ENCODE measurements around the gene LRBA. TPM values are rescaled to one million over a fixed set of nuclear protein-coding genes. Genes with fewer than 3 reads are reported as not detected.

The LRBA gene
- total RNA-seq, 1 experiment from 2014 or later = 69.1 TPM

DNA sequence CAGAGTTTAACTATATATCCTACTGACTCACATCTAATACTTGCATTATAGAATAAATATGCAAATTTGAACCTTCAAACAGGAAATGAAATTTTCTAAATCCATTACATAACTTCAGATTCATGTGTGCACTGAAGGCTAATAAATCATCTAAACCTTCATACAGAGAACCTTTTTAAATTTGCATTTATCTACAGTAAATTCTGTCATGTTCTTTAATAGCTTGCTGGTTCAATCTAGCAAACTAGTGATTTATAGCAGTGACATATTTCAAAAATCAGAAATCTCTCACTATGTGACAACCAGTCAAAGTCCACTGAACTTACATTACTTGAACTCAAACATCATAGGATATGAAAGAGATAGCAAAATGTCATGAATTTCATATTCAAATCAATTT is 65.1 kb downstream of the LRBA start:
- peaks cover 10% of the 10 kb centered on the region for H3K9me3 Mint-ChIP-seq
- H3K4me1 Mint-ChIP-seq = peaks cover 10% of the 10 kb centered on the region
- ChIA-PET CTCF (no interaction called here), POLR2A (no interaction called here)
- TF ChIP-seq, protein P1, sequence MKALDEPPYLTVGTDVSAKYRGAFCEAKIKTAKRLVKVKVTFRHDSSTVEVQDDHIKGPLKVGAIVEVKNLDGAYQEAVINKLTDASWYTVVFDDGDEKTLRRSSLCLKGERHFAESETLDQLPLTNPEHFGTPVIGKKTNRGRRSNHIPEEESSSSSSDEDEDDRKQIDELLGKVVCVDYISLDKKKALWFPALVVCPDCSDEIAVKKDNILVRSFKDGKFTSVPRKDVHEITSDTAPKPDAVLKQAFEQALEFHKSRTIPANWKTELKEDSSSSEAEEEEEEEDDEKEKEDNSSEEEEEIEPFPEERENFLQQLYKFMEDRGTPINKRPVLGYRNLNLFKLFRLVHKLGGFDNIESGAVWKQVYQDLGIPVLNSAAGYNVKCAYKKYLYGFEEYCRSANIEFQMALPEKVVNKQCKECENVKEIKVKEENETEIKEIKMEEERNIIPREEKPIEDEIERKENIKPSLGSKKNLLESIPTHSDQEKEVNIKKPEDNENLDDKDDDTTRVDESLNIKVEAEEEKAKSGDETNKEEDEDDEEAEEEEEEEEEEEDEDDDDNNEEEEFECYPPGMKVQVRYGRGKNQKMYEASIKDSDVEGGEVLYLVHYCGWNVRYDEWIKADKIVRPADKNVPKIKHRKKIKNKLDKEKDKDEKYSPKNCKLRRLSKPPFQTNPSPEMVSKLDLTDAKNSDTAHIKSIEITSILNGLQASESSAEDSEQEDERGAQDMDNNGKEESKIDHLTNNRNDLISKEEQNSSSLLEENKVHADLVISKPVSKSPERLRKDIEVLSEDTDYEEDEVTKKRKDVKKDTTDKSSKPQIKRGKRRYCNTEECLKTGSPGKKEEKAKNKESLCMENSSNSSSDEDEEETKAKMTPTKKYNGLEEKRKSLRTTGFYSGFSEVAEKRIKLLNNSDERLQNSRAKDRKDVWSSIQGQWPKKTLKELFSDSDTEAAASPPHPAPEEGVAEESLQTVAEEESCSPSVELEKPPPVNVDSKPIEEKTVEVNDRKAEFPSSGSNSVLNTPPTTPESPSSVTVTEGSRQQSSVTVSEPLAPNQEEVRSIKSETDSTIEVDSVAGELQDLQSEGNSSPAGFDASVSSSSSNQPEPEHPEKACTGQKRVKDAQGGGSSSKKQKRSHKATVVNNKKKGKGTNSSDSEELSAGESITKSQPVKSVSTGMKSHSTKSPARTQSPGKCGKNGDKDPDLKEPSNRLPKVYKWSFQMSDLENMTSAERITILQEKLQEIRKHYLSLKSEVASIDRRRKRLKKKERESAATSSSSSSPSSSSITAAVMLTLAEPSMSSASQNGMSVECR (CRISPR knock-in tag; IDR thresholded peaks at IDR 0.05; ENCODE audit: borderline replicate concordance) = no peak
- TF ChIP-seq, protein P2, sequence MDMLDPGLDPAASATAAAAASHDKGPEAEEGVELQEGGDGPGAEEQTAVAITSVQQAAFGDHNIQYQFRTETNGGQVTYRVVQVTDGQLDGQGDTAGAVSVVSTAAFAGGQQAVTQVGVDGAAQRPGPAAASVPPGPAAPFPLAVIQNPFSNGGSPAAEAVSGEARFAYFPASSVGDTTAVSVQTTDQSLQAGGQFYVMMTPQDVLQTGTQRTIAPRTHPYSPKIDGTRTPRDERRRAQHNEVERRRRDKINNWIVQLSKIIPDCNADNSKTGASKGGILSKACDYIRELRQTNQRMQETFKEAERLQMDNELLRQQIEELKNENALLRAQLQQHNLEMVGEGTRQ (CRISPR knock-in tag; IDR thresholded peaks at IDR 0.05) = no peak
- TF ChIP-seq CBFB (CRISPR knock-in tag; IDR thresholded peaks at IDR 0.05; ENCODE audit: low read depth) (no peak), FOXJ3 (CRISPR knock-in tag; IDR thresholded peaks at IDR 0.05; ENCODE audit: borderline replicate concordance) (no peak), EMX1 (CRISPR knock-in tag; IDR thresholded peaks at IDR 0.05) (no peak), ZBTB21 (CRISPR knock-in tag; IDR thresholded peaks at IDR 0.05; ENCODE audit: borderline replicate concordance) (no peak), ZNF671 (CRISPR knock-in tag; IDR thresholded peaks at IDR 0.05) (no peak), FOXK1 (CRISPR knock-in tag; IDR thresholded peaks at IDR 0.05) (no peak), NFE2L1 (CRISPR knock-in tag; IDR thresholded peaks at IDR 0.05) (no peak), NR2C2 (CRISPR knock-in tag; IDR thresholded peaks at IDR 0.05) (no peak), GTF2I (CRISPR knock-in tag; conservative IDR thresholded peaks at IDR 0.05) (no peak), KAT7 (CRISPR knock-in tag; IDR thresholded peaks at IDR 0.05; ENCODE audit: borderline replicate concordance) (no peak)
- TF ChIP-seq, protein P3, sequence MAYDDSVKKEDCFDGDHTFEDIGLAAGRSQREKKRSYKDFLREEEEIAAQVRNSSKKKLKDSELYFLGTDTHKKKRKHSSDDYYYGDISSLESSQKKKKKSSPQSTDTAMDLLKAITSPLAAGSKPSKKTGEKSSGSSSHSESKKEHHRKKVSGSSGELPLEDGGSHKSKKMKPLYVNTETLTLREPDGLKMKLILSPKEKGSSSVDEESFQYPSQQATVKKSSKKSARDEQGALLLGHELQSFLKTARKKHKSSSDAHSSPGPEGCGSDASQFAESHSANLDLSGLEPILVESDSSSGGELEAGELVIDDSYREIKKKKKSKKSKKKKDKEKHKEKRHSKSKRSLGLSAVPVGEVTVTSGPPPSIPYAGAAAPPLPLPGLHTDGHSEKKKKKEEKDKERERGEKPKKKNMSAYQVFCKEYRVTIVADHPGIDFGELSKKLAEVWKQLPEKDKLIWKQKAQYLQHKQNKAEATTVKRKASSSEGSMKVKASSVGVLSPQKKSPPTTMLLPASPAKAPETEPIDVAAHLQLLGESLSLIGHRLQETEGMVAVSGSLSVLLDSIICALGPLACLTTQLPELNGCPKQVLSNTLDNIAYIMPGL (CRISPR knock-in tag; IDR thresholded peaks at IDR 0.05) = no peak
- TF ChIP-seq, protein P4, sequence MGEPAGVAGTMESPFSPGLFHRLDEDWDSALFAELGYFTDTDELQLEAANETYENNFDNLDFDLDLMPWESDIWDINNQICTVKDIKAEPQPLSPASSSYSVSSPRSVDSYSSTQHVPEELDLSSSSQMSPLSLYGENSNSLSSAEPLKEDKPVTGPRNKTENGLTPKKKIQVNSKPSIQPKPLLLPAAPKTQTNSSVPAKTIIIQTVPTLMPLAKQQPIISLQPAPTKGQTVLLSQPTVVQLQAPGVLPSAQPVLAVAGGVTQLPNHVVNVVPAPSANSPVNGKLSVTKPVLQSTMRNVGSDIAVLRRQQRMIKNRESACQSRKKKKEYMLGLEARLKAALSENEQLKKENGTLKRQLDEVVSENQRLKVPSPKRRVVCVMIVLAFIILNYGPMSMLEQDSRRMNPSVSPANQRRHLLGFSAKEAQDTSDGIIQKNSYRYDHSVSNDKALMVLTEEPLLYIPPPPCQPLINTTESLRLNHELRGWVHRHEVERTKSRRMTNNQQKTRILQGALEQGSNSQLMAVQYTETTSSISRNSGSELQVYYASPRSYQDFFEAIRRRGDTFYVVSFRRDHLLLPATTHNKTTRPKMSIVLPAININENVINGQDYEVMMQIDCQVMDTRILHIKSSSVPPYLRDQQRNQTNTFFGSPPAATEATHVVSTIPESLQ (CRISPR knock-in tag; IDR thresholded peaks at IDR 0.05) = no peak
- TF ChIP-seq, protein P5, sequence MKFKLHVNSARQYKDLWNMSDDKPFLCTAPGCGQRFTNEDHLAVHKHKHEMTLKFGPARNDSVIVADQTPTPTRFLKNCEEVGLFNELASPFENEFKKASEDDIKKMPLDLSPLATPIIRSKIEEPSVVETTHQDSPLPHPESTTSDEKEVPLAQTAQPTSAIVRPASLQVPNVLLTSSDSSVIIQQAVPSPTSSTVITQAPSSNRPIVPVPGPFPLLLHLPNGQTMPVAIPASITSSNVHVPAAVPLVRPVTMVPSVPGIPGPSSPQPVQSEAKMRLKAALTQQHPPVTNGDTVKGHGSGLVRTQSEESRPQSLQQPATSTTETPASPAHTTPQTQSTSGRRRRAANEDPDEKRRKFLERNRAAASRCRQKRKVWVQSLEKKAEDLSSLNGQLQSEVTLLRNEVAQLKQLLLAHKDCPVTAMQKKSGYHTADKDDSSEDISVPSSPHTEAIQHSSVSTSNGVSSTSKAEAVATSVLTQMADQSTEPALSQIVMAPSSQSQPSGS (CRISPR knock-in tag; IDR thresholded peaks at IDR 0.05; ENCODE audit: borderline replicate concordance, low read depth) = no peak
- TF ChIP-seq, protein P6, sequence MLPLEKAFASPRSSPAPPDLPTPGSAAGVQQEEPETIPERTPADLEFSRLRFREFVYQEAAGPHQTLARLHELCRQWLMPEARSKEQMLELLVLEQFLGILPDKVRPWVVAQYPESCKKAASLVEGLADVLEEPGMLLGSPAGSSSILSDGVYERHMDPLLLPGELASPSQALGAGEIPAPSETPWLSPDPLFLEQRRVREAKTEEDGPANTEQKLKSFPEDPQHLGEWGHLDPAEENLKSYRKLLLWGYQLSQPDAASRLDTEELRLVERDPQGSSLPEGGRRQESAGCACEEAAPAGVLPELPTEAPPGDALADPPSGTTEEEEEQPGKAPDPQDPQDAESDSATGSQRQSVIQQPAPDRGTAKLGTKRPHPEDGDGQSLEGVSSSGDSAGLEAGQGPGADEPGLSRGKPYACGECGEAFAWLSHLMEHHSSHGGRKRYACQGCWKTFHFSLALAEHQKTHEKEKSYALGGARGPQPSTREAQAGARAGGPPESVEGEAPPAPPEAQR (CRISPR knock-in tag; IDR thresholded peaks at IDR 0.05) = no peak
- H3K4me3 Mint-ChIP-seq = no peak overlapping the region
- H3K36me3 Mint-ChIP-seq = peaks cover 14% of the 10 kb centered on the region
- no peak overlapping the region for H3K27ac Mint-ChIP-seq
- DNase-seq (ENCODE audit: low spot score) (no peak), ATAC-seq (no peak)
- no peaks in the 10 kb centered on the region for H3K27me3 Mint-ChIP-seq (ENCODE audit: low read depth)
